ENCODE data around the gene LIMA1.
A peak's percentile ranks its signal among the peaks of the same experiment; 100 is the strongest.

GRCh38 chr12:50314636-50315312, 31.5 kb upstream of the LIMA1 start:
- TF ChIP-seq, protein P1, sequence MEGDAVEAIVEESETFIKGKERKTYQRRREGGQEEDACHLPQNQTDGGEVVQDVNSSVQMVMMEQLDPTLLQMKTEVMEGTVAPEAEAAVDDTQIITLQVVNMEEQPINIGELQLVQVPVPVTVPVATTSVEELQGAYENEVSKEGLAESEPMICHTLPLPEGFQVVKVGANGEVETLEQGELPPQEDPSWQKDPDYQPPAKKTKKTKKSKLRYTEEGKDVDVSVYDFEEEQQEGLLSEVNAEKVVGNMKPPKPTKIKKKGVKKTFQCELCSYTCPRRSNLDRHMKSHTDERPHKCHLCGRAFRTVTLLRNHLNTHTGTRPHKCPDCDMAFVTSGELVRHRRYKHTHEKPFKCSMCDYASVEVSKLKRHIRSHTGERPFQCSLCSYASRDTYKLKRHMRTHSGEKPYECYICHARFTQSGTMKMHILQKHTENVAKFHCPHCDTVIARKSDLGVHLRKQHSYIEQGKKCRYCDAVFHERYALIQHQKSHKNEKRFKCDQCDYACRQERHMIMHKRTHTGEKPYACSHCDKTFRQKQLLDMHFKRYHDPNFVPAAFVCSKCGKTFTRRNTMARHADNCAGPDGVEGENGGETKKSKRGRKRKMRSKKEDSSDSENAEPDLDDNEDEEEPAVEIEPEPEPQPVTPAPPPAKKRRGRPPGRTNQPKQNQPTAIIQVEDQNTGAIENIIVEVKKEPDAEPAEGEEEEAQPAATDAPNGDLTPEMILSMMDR (IDR thresholded peaks at IDR 0.05) = peak; percentile 9 to 77 (median 62)
- no peak for TF ChIP-seq POLR2A (IDR thresholded peaks at IDR 0.05)
